DMS153 (cell line): ENCODE results near the gene CADM4.
"Not testable (repeated sequence)": the region's sequence is repeated elsewhere in the genome, so short reads cannot be mapped to it uniquely, and the experiment has no call there.

ENCODE experiments used
- DNase-seq: peaks from one replicate; lab custom pipeline; 2025; lab: John Stamatoyannopoulos, UW

Gene CADM4

DNA sequence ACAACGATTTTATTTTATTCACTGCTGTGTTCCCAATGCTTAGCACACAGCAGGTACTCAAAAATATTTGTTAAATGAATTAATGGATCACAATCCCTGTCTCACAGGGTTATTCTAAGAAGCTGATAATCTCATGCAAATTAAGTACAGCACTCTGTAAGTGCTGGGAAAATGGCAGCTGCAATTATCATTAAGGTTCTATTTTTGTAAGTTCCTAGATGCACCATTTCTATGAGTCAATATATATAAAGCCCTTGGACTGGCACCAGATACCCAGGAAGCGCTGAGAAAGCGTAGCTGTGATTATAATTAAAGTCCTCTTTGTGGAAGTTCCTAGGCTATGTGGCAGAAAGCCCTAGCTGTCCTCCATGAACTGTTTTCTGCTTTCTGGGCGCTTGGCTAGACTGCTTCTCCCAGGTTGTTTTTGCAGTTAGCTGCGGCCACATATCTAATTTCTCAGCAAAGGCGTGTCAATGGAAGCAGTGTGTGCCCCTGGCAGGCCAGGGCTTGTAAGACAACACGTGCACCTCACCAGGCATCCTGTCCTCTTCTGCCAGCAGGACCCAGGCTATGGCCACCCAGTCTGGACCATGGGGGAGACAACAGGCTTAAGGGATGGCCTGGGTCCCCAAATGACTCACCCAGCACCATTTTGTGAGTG is 33.0 kb downstream of the CADM4 start:
- DNase-seq, result no peak

DNA sequence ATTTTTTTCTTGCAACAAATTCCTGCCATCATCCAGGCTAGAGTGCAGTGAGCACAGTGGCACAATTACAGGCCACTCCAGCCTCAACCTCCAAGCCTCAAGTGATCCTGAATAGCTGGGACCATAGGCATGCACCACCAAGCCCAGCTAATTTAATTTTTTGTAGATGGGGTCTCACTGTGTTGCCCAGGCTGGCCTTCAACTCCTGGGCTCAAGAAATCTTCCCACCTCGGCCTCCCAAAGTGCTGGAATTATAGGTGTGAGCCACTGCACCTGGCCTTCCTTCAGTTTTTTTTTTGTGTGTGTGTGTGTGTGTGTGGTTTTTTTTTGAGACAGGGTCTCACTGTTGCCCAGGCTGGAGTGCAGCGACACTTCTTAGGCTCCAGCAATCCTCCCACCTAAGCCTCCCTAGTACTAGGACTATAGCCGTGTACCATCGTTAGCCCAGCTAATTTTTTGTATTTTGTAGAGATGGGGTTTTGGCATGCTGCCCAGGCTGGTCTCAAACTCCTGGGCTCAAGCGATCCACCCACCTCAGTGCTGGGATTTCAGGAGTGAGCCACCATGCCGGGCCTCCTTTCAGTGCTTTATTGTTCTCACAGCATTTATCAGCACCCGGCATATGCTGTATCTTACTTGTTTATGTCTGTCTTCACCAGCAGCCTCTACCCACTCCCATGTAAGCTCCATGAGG is 33.6 kb downstream of the CADM4 start:
- DNase-seq, result no peak

DNA sequence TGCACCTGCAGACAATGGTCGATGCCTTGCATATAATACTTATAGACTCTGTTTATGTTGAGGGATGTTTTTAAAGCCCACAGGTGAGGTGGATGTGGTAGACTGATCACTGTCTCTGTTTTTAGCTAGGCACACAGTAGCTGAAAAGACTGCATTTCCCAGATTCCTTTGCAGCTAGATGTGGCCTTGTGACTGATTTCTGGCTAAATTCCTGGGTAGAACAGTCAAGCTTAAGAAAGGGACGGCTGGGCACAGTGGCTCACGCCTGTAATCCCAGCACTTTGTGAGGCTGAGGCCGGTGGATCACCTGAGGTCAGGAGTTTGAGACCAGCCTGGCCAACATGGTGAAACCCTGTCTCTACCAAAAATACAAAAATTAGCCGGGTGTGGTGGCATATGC is 39.3 kb downstream of the CADM4 start:
- not testable (repeated sequence) for DNase-seq

DNA sequence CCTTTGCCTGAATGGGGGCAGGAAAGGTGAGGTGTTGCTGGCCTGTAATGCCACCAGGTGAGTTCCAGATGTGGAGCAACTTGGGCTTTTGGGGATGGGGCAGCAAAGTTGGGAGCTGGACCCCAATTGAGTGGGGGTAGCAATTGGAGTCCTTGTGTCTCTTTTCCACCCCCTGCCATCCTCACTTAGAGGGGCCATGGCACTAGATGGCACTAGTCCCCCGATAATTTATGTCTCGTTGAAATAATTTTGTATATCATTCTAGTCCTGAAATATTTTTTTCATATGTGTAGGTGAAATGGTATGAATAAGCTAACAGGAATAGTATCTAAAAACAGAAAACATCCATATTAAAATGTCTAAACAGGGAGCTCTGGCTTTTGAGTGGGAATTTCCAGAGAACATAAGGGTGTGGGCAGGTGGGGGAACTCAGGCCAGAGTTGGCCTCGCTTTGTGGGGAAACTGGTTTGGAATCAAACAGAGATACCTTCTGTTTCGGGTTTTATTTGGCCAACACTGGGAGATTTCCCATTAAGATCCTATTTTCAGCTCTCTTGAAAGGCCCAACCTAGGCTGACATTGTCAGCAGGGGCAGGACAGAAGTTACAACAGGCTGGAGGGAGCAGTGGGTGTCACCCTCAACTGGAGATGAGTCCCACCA is 39.9 kb downstream of the CADM4 start:
- no peak for DNase-seq

DNA sequence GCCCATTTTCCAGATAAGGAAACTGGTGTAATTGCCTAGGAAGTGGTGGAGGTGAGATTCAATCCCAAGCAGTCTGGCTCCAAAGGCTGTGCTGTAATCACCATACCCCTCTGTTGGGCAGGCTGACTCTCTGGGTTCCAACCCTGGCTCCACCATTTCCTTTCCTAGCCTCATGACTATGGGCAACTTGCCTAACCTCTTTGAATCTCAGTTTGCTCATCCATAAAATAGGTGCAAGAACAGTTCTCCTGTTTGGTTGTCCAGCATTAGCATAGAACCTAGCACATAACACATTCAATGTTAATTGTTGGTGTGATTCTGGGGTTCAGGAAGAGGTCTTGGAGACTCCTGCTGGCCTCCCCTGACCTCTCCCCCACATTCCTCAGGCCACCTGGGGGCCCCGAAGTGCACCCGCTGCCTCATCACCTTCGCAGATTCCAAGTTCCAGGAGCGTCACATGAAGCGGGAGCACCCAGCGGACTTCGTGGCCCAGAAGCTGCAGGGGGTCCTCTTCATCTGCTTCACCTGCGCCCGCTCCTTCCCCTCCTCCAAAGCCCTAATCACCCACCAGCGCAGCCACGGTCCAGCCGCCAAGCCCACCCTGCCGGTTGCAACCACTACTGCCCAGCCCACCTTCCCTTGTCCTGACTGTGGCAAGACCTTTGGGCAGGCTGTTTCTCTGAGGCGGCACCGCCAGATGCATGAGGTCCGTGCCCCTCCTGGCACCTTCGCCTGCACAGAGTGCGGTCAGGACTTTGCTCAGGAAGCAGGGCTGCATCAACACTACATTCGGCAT is 41.0 kb downstream of the CADM4 start:
- no peak for DNase-seq

DNA sequence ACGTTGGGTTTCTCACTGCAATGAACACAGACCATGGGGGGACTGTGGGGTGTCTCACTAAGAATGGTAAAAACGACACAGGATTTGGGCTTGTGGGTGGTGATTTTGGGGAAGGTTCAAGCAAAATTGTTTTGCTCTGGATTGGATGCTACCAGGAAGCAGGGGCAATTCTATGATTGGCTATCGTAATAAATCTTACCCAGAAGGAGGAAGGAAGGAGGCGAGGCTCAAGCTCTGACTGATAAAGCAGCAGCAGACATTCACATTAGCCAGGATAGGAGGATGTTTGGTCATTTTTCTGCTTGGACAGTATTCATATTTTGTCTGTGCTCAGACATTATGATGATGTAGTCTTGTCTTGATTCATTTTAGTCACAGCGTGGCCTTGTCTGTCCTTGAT is 41.8 kb downstream of the CADM4 start:
- DNase-seq, result no peak

DNA sequence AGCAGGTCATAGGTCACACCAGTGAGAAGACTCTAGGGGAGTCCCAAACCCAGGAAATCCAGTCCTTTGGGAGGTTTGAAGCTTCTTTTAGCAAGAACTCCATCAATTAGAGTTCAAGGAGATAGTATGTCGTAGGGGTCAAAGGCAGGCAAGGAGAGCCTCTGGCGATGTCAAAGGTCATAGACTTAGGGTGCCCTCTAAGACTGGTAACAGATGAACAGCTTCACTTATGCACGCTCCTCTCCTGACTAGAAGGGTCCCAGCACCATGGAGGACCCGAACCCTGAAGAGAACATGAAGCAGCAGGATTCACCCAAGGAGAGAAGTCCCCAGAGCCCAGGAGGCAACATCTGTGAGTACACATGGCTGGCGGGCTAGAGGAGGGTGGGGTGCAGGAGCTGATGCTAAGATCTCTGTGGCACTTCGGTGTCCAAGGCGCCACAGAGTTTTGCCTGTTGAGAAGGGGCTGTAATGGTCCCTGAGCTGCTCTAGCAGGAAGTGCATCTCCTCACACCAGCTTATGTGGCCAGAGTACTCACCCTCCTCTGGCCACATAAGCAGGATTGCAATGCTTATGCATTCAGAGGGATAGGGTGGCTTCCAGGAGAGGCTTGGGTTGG is 42.7 kb downstream of the CADM4 start:
- no peak for DNase-seq

DNA sequence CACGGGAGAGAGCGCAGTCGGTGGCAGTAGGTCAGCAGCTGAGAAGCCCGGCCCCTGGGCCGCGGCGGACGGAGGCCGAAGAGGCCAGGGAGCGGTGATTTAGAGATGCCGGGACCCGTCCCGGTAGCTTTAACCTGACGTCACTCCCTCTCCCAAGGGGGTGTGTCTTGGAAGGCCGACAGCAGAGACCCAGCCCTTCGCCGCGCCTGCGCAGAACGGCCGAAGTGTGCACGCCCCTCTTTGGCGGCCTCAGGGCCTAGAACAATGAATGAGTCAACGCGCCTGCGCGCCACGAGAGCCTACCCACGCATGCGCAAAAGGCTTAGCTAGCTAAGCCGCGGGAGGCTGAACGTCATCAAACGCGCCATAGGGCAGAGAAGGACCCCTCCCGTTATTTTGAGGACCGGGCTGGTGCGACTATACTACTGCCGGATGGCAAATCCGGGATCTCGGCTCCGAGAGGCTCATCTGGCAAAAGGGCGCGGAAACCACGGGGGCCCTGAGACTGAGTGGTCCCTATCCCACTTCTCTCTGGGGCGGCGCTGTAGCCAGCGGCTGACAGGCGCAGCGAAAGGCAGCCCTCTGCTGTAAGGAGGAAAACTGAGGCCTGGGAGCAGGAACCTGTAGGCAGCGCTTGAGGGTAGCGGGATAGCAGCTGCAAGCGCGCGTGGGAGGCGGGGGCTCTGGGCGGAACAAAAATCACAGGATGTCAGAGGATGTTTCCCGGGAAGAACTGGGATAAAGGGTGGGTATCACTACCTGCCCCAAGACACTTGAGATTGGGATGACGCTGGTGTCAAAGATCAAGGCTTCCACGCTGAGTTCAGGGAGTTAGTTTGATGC is 43.4 kb downstream of the CADM4 start, which contains the start of the genes IRGQ and ZNF576:
TSS of gene IRGQ (minus strand) at position 136 of the 843 bp plus-strand sequence. CDS start 796 bp downstream, outside the sequence.
TSS of gene ZNF576 (plus strand) at position 597 of the 843 bp plus-strand sequence. CDS start 514 bp downstream, outside the sequence.
- DNase-seq, result peak; percentile 99

DNA sequence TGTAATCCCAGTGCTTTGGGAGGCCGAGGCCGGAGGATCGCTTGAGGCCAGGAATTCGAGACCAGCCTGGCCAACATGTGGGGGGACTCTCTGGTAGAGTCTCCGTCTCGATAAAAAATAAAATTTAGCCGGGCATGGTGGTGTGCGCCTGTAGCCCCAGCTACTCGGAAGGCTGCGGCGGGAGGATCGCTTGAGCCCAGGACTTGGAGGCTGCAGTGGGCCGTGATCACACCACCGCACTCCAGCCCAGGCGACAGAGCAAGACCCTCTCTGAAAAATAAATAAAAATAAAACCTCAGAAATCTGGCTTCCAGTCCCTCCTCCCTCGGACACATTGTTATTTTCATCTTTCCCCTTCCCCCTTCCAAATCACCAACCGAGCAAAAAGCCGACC is 44.0 kb downstream of the CADM4 start:
- no peak for DNase-seq

DNA sequence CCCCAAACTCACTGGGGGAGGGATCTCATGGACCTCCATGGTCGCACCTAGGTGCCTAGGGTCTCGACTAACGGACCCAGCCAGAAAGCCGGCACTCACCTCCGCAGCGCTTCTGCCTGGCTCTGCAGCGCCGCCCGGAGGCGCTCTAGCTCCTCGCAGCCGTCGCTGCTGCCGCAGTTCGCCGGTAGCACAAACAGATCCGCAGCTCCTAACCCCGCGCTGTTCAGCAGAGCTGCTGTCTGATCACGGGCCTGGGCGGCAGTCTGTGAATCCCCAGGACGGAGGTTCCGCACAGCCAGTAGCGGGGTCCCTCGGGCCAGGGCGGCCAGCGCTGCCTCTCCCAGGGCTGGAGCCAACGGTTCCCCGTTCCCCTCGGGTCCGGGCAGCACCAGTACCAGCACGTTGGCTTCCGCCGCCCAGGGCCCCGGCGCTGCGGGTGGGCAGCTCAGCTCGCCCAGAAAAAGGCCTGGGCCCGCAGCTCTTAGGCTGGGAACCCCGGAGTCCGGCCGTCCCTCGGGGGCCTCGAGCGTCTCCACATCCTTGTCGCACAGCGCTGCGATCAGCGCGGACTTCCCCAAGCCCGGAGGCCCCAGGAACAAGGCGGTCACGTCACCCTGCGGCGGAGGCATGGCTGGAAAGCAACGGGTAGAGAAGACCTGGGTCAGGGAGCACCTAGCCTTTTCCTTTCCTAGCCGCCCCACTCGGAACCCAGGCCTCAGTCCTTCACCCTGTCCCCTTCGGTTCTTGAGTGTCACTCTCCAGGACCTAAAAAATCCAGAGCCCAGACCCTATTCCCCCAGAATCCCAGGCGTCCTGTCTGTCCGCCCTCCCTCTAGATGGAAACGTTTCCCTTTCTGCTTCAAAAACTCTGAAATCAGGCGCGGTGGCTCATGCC is 44.7 kb downstream of the CADM4 start:
- DNase-seq, result peak; percentile 18

DNA sequence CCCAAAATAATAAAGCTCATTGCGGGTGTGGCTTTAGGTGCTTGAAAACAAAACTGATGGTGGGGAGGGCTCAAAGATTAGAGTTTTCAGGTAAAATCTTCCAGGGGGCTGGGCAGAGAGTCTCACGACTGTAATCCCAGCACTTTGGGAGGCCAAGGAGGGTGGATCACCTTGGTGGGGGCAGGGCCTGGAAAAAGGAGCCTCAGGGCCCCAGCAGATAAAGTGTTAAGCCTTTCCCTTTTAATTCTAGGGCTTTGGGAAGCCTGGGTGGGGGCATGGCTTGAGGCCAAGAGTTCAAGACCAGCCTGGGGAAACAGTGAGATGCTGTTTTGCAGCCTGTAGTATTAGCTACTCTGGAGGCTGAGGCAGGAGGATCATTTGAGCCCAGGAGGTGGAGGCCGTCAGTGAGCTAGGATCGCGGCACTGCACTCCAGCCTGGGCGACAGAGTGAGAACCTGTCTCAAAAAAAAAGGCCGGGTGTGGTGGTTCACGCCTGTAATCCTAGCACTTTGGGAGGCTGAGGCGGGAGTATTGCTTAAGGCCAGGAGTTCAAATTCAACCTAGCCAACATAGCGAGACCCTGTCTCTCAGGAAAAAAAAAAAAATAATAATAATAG is 45.5 kb downstream of the CADM4 start:
- DNase-seq, result no peak

DNA sequence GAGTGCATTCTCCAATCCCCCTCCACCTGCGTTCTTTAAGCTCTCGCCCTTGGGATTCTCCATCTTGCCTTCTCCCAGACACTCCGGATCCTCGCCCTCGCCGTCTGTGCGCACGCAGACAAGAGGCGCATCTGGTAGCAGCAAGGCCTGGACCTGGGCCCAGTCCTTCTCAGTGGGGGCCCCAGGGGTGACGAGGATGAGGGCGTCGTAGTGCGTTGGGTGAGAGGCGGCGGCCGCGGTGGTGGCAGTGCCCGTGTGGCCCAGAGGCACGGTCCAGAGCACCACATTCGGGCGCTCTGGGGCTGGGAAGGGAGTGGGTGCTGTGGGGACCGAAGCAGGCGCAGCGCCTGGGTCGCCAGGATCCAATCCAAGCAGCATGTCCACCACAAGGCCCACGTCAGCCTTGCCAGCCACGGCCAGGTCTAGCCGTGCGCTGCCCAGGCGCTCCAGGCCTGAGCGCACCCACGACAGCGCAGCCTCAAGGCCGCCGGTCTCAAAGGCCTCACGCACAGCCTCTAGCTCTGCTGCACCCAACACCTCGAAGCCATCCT is 46.8 kb downstream of the CADM4 start:
- no peak for DNase-seq

DNA sequence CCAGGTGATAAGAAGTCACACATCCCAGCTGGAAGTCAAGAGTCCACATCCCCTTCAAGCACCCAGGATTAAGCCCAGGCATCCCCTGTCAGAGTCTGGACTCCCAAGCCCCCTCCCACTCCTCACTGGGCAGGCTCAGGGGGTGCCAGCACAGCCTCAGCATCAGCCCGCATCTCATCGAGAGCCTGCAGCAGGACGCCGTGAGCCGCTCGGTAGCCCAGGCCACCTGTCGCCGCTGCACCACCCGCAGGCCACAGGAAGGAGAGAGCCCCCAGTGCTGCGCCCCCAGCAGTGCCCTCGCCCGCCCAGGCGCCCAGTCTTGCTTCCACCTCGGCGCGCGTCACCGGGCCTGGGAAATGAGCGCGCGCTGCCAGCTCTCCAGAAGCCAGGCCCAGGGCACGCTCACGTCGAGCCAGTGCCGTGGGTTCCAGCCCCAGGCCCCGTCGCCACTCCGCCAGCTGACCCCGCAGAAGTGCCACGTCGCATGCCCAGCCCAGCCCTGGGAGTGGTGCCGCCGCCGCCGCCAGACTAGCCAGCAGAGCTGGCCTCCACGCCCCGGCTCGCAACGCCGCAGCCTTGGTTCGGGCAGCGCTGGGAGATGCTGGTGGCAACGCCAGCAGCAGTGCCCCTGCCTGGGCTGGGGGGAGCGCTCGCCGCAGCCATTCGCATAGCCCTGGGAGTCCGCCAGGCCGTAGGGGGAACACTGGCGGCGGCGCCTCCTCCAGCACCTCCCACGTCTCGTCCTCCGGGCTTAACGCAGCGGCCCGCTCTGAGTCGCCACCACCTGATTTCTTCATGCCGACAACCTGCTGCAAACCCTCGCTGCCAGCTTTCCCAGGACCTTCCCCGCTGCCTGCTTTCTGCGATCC is 47.5 kb downstream of the CADM4 start:
- no peak for DNase-seq

DNA sequence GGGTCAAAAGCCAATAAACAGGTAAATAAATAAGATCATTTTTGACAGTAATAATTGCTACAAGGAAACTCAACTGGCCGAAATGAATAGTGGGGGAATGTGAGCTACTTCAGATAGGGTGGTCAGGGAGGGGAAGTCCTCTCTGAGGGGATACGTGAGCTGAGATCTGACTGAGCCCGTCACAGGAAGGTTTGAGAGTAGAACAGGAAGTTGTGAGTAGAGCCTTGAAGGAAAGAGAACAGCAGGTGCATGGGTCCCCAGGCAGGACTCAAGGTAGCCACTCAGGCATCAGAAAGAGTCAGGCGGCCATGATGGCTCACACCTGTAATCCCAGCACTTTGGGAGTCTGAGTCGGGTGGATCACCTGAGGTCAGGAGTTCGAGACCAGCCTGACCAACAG is 50.0 kb downstream of the CADM4 start:
- DNase-seq, result no peak

DNA sequence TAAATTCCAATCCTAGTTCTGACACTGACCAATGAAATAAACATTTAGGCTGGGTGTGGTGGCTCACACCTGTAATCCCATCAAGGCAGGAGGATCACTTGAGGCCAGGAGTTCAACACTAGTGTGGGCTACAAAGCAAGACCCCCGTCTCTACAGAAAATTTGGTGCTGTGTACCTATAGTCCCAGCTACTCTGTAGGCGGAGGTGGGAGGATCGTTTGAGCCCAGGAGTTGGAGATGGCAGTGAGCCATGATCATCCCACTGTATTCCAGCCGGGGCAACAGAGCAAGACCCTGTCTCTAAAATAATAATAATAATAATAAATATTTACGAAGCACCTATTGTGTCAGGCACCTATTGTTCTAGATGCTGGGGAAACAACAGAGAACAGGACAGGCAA is 50.4 kb downstream of the CADM4 start:
- DNase-seq, result no peak

DNA sequence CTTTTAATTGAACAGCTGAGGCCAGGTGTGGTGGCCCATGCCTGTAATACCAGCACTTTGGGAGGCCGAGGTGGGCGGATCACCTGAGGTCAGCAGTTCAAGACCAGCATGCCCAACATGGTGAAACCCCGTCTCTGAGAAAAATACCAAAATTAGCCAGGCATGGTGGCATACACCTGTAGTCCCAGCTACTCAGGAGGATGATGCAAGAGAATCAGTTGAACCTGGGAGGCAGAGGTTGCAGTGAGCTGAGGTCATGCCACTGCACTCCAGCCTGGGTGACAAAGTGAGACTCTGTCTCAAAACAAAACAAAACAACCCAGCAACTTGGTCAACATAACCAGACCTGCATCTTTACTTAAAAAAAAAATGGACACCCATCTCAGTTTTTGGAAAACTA is 52.6 kb downstream of the CADM4 start:
- DNase-seq, result not testable (repeated sequence)

DNA sequence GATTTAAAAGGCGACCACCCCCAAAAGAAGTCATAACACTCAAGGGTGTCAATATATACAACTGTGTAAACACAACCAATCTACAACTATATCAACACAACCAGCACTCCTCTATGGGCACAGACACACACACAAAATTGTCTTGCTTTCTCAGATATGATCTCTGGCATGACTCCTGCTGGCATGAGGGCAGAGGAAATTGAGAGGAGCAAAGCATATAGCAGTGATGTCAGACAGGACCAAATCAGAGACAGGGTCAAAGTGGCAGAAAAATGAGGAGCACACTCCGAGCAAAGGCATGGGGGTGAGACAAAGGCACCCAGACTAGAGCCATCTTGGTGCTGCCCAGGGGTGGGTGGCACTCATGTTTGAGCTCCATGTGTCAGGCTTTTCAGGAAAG is 53.3 kb downstream of the CADM4 start:
- no peak for DNase-seq

DNA sequence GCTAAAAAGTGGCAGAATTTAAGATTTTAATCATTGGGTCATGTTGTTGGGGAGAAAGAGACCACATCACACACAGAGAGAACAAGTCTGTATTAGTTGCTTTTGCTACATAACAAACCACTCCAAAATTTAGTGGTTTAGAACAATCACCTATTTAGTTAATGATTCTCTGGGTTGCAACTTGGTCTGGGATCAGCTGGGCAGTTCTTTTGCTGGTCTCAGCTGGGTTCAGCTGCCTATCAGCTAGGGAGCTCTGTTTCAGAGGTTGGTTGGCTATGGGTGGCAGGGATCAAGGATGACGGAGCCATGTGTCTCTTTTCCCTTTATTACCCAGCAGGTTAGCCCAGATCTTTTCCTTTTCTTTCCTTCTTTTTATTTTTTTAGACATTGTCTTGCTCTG is 55.2 kb downstream of the CADM4 start:
- no peak for DNase-seq
